ENCODE data around the gene FAM76B.
A peak's percentile ranks its signal among the peaks of the same experiment; 100 is the strongest.
"Not testable (repeated sequence)": the region's sequence is repeated elsewhere in the genome, so short reads cannot be mapped to it uniquely, and the experiment has no call there.

The FAM76B gene

GRCh38 chr11:95806464-95806863, 16.9 kb upstream of the FAM76B start:
- not testable (repeated sequence) for H3K9ac ChIP-seq (ENCODE audit: low read depth, low read length); H3K9me3 ChIP-seq (replicated peaks; ENCODE audit: low read length); H3K4me2 ChIP-seq (ENCODE audit: low read length); H3K4me1 ChIP-seq (ENCODE audit: control insufficient read depth, insufficient read depth, low read length); H3K27me3 ChIP-seq (ENCODE audit: control insufficient read depth, insufficient read depth, low read length); H3K4me3 ChIP-seq (ENCODE audit: low read length)
- peaks cover 15% of the 10 kb centered on the region for H3K36me3 ChIP-seq (ENCODE audit: insufficient read depth, low read length)

- H3K9me3 ChIP-seq (replicated peaks; ENCODE audit: low read length): no peaks in the 10 kb centered on the region
- no peak overlapping the region for H3K4me2 ChIP-seq (ENCODE audit: low read length)
- H3K4me1 ChIP-seq (ENCODE audit: control insufficient read depth, insufficient read depth, low read length): no peaks in the 10 kb centered on the region
- no peak overlapping the region for H3K4me3 ChIP-seq (ENCODE audit: low read length)
- H3K36me3 ChIP-seq (ENCODE audit: insufficient read depth, low read length): peaks cover 16% of the 10 kb centered on the region
- H3K27me3 ChIP-seq (ENCODE audit: control insufficient read depth, insufficient read depth, low read length): no peaks in the 10 kb centered on the region
- H3K9ac ChIP-seq (ENCODE audit: low read depth, low read length): no peak overlapping the region
These were observed 16.3 kb upstream of the FAM76B start for GRCh38 chr11:95805869-95806268.

- H3K9me3 ChIP-seq (replicated peaks; ENCODE audit: low read length): no peaks in the 10 kb centered on the region
- H3K9ac ChIP-seq (ENCODE audit: low read depth, low read length): no peak overlapping the region
- H3K4me2 ChIP-seq (ENCODE audit: low read length): no peak overlapping the region
- no peaks in the 10 kb centered on the region for H3K4me1 ChIP-seq (ENCODE audit: control insufficient read depth, insufficient read depth, low read length)
- no peak overlapping the region for H3K4me3 ChIP-seq (ENCODE audit: low read length)
- H3K27me3 ChIP-seq (ENCODE audit: control insufficient read depth, insufficient read depth, low read length): no peaks in the 10 kb centered on the region
- peaks cover 16% of the 10 kb centered on the region for H3K36me3 ChIP-seq (ENCODE audit: insufficient read depth, low read length)
These were observed 14.4 kb upstream of the FAM76B start for GRCh38 chr11:95803973-95804372.

GRCh38 chr11:95802806-95803205, 13.2 kb upstream of the FAM76B start:
- H3K9me3 ChIP-seq (replicated peaks; ENCODE audit: low read length): no peaks in the 10 kb centered on the region
- H3K4me3 ChIP-seq (ENCODE audit: low read length): no peak overlapping the region
- no peaks in the 10 kb centered on the region for H3K27me3 ChIP-seq (ENCODE audit: control insufficient read depth, insufficient read depth, low read length)
- no peaks in the 10 kb centered on the region for H3K4me1 ChIP-seq (ENCODE audit: control insufficient read depth, insufficient read depth, low read length)
- no peak overlapping the region for H3K9ac ChIP-seq (ENCODE audit: low read depth, low read length)
- H3K36me3 ChIP-seq (ENCODE audit: insufficient read depth, low read length): peaks cover 16% of the 10 kb centered on the region
- no peak overlapping the region for H3K4me2 ChIP-seq (ENCODE audit: low read length)

GRCh38 chr11:95800438-95800837, 10.9 kb upstream of the FAM76B start:
- H3K9me3 ChIP-seq (replicated peaks; ENCODE audit: low read length): no peaks in the 10 kb centered on the region
- H3K9ac ChIP-seq (ENCODE audit: low read depth, low read length): no peak overlapping the region

GRCh38 chr11:95799546-95799945, 10.0 kb upstream of the FAM76B start:
- H3K4me2 ChIP-seq (ENCODE audit: low read length): no peak overlapping the region

More at GRCh38 chr11:95800438-95800837, 10.9 kb upstream of the FAM76B start:
- no peaks in the 10 kb centered on the region for H3K4me1 ChIP-seq (ENCODE audit: control insufficient read depth, insufficient read depth, low read length)
- H3K4me3 ChIP-seq (ENCODE audit: low read length): no peak overlapping the region
- no peak overlapping the region for H3K4me2 ChIP-seq (ENCODE audit: low read length)
- H3K27me3 ChIP-seq (ENCODE audit: control insufficient read depth, insufficient read depth, low read length): no peaks in the 10 kb centered on the region
- H3K36me3 ChIP-seq (ENCODE audit: insufficient read depth, low read length): peaks cover 16% of the 10 kb centered on the region

GRCh38 chr11:95796501-95796900, 6.9 kb upstream of the FAM76B start:
- no peaks in the 10 kb centered on the region for H3K27me3 ChIP-seq (ENCODE audit: control insufficient read depth, insufficient read depth, low read length)
- H3K9ac ChIP-seq (ENCODE audit: low read depth, low read length): no peak overlapping the region
- H3K9me3 ChIP-seq (replicated peaks; ENCODE audit: low read length): no peaks in the 10 kb centered on the region
- peaks cover 1% of the 10 kb centered on the region for H3K36me3 ChIP-seq (ENCODE audit: insufficient read depth, low read length)
- no peak overlapping the region for H3K4me2 ChIP-seq (ENCODE audit: low read length)
- H3K4me1 ChIP-seq (ENCODE audit: control insufficient read depth, insufficient read depth, low read length): peaks cover 8% of the 10 kb centered on the region
- H3K4me3 ChIP-seq (ENCODE audit: low read length): no peak overlapping the region

More at GRCh38 chr11:95799546-95799945, 10.0 kb upstream of the FAM76B start:
- Histone ChIP-seq H3K36me3 (ENCODE audit: insufficient read depth, low read length) (peaks cover 10% of the 10 kb centered on the region), H3K9me3 (replicated peaks; ENCODE audit: low read length) (no peaks in the 10 kb centered on the region), H3K27me3 (ENCODE audit: control insufficient read depth, insufficient read depth, low read length) (no peaks in the 10 kb centered on the region), H3K9ac (ENCODE audit: low read depth, low read length) (no peak overlapping the region), H3K4me3 (ENCODE audit: low read length) (no peak overlapping the region), H3K4me1 (ENCODE audit: control insufficient read depth, insufficient read depth, low read length) (no peaks in the 10 kb centered on the region)

GRCh38 chr11:95795627-95796295, 6.2 kb upstream of the FAM76B start:
- no peak overlapping the region for H3K9ac ChIP-seq (ENCODE audit: low read depth, low read length)
- no peak overlapping the region for H3K4me3 ChIP-seq (ENCODE audit: low read length)
- H3K4me2 ChIP-seq (ENCODE audit: low read length): no peak overlapping the region
- H3K36me3 ChIP-seq (ENCODE audit: insufficient read depth, low read length): no peaks in the 10 kb centered on the region
- no peaks in the 10 kb centered on the region for H3K27me3 ChIP-seq (ENCODE audit: control insufficient read depth, insufficient read depth, low read length)
- peaks cover 11% of the 10 kb centered on the region for H3K4me1 ChIP-seq (ENCODE audit: control insufficient read depth, insufficient read depth, low read length)
- H3K9me3 ChIP-seq (replicated peaks; ENCODE audit: low read length): no peaks in the 10 kb centered on the region

- H3K9ac ChIP-seq (ENCODE audit: low read depth, low read length): no peak overlapping the region
- no peaks in the 10 kb centered on the region for H3K27me3 ChIP-seq (ENCODE audit: control insufficient read depth, insufficient read depth, low read length)
- no peak overlapping the region for H3K4me3 ChIP-seq (ENCODE audit: low read length)
- peaks cover 11% of the 10 kb centered on the region for H3K4me1 ChIP-seq (ENCODE audit: control insufficient read depth, insufficient read depth, low read length)
- H3K4me2 ChIP-seq (ENCODE audit: low read length): peak overlapping the region; percentile 46
- no peaks in the 10 kb centered on the region for H3K36me3 ChIP-seq (ENCODE audit: insufficient read depth, low read length)
- H3K9me3 ChIP-seq (replicated peaks; ENCODE audit: low read length): no peaks in the 10 kb centered on the region
These were observed 4.5 kb upstream of the FAM76B start for GRCh38 chr11:95794086-95794485.

- H3K36me3 ChIP-seq (ENCODE audit: insufficient read depth, low read length): no peaks in the 10 kb centered on the region
- H3K9me3 ChIP-seq (replicated peaks; ENCODE audit: low read length): no peaks in the 10 kb centered on the region
- H3K27me3 ChIP-seq (ENCODE audit: control insufficient read depth, insufficient read depth, low read length): no peaks in the 10 kb centered on the region
- H3K9ac ChIP-seq (ENCODE audit: low read depth, low read length): no peak overlapping the region
- H3K4me1 ChIP-seq (ENCODE audit: control insufficient read depth, insufficient read depth, low read length): peaks cover 16% of the 10 kb centered on the region
- no peak overlapping the region for H3K4me2 ChIP-seq (ENCODE audit: low read length)
- no peak overlapping the region for H3K4me3 ChIP-seq (ENCODE audit: low read length)
These were observed 3.5 kb upstream of the FAM76B start for GRCh38 chr11:95793116-95793515.

- Histone ChIP-seq H3K36me3 (ENCODE audit: insufficient read depth, low read length) (no peaks in the 10 kb centered on the region), H3K27me3 (ENCODE audit: control insufficient read depth, insufficient read depth, low read length) (no peaks in the 10 kb centered on the region), H3K4me2 (ENCODE audit: low read length) (no peak overlapping the region), H3K9ac (ENCODE audit: low read depth, low read length) (no peak overlapping the region), H3K4me1 (ENCODE audit: control insufficient read depth, insufficient read depth, low read length) (peaks cover 20% of the 10 kb centered on the region), H3K9me3 (replicated peaks; ENCODE audit: low read length) (no peaks in the 10 kb centered on the region), H3K4me3 (ENCODE audit: low read length) (no peak overlapping the region)
These were observed 3.1 kb upstream of the FAM76B start for GRCh38 chr11:95792700-95793099.

GRCh38 chr11:95792200-95792599, 2.6 kb upstream of the FAM76B start:
- no peaks in the 10 kb centered on the region for H3K9me3 ChIP-seq (replicated peaks; ENCODE audit: low read length)
- H3K36me3 ChIP-seq (ENCODE audit: insufficient read depth, low read length): no peaks in the 10 kb centered on the region
- peaks cover 20% of the 10 kb centered on the region for H3K4me1 ChIP-seq (ENCODE audit: control insufficient read depth, insufficient read depth, low read length)
- peak overlapping the region; percentile 92 for H3K4me2 ChIP-seq (ENCODE audit: low read length)
- no peaks in the 10 kb centered on the region for H3K27me3 ChIP-seq (ENCODE audit: control insufficient read depth, insufficient read depth, low read length)
- no peak overlapping the region for H3K4me3 ChIP-seq (ENCODE audit: low read length)
- no peak overlapping the region for H3K9ac ChIP-seq (ENCODE audit: low read depth, low read length)

Data from skeletal muscle satellite cell (primary cell).